ENCODE measurements around the gene PROM2.

Gene PROM2

GRCh38 chr2:95287806-95288205 is 13.6 kb downstream of the PROM2 start:
- no peak for TF ChIP-seq ZNF274 (IDR thresholded peaks at IDR 0.05; ENCODE audit: low read depth, low read length)
- no peak overlapping the region for H3K4me3 ChIP-seq (ENCODE audit: low read length)

DNA sequence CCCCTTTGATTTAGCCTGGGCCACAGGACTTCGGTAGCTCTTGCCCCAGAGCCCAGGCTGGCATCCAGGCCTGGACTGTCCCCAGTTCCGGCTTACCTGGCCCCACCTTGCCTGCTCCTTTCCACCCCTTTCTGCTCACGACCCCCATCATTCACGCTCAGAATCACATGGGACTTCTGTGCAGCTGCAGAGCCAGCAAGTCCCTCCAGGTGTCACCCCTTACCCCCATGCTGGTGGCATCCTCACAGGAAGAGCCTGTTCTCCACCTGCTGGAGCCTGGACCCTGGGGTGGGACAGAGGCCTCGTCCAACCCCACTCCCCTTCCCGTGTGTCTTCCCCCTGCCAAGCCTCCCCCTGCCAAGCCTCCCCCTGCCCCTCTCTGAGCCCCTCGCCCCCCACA is 15.0 kb downstream of the PROM2 start:
- TF ChIP-seq ZNF274 (IDR thresholded peaks at IDR 0.05; ENCODE audit: low read depth, low read length) = no peak
- H3K4me3 ChIP-seq (ENCODE audit: low read length) = no peak overlapping the region

- no peak overlapping the region for H3K4me3 ChIP-seq (ENCODE audit: low read length)
- no peak for TF ChIP-seq ZNF274 (IDR thresholded peaks at IDR 0.05; ENCODE audit: low read depth, low read length)
Observed at GRCh38 chr2:95291222-95291621, 17.0 kb downstream of the PROM2 start.

DNA sequence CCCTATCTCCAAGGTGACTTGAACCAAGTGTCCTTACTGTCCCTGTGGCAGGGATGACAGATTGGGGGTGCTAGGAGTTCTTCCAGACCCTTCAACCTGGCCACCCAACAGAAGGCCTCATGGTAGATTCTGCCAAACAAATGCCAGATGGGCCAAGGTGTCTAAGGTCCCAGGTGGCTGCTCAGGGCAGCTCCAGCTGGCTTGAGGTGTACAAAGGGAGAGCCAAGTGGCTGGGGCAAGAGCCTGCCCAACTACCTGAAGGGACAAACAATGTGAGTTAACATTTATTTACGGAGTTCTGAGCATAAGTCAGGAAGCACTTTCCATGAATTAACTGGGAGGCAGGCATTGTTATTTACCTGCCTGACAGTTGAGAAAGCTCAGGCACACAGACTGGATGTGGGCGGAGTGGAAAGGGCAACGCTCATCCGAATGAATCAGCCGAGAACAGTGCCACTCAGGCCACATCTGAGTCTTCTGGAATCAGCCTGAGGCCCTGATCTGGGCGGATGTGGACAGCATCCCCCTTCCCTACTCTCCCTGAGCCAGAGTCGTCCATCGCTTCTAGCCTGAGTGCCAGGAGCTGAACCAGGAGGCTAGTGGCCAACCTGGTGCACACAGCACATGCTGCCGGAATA is 18.5 kb downstream of the PROM2 start:
- TF ChIP-seq ZNF274 (IDR thresholded peaks at IDR 0.05; ENCODE audit: low read depth, low read length) = no peak
- H3K4me3 ChIP-seq (ENCODE audit: low read length) = no peak overlapping the region

GRCh38 chr2:95294579-95295250 is 20.5 kb downstream of the PROM2 start:
- no peak for TF ChIP-seq ZNF274 (IDR thresholded peaks at IDR 0.05; ENCODE audit: low read depth, low read length)
- H3K4me3 ChIP-seq (ENCODE audit: low read length) = no peak overlapping the region

DNA sequence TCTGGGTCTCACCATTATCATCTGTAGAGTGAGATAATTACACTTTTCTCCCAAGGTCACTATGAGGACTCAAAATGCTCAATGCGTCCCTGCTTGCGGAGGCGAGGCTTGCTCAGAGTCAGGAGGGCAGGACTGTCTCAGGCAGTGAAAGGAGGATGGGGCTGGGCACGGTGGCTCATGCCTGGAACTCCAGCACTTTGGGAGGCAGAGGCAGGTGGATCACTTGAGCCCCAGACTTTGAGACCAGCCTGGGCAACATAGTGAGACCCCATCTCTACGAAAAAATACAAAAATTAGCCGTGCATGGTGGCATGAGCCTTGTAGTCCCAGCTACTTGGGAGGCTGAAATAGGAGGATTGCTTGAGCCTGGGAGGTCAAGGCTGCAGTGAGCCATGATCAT is 21.1 kb downstream of the PROM2 start:
- TF ChIP-seq ZNF274 (IDR thresholded peaks at IDR 0.05; ENCODE audit: low read depth, low read length) = no peak
- H3K4me3 ChIP-seq (ENCODE audit: low read length) = no peak overlapping the region

DNA sequence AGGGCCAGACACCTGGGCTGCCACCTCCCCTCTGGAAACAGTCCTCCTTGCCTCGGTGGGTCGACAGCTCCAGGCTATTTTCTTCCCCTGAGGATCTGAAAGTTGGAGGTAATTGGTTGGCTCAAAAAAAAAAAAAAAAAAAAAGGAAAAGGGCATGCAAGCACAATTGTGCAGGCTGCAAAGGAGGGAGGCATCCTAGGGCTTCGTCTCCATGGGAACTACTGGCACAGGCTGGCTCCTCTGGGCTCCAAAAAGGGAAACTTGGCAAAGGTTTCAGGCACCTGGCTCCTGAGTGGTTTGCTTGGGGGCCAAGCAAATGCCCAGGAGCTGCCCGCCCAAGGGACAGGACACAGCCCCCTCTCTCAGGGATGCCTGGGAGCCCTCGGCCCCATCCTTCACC is 21.8 kb downstream of the PROM2 start:
- H3K4me3 ChIP-seq (ENCODE audit: low read length) = no peak overlapping the region
- TF ChIP-seq ZNF274 (IDR thresholded peaks at IDR 0.05; ENCODE audit: low read depth, low read length) = no peak

DNA sequence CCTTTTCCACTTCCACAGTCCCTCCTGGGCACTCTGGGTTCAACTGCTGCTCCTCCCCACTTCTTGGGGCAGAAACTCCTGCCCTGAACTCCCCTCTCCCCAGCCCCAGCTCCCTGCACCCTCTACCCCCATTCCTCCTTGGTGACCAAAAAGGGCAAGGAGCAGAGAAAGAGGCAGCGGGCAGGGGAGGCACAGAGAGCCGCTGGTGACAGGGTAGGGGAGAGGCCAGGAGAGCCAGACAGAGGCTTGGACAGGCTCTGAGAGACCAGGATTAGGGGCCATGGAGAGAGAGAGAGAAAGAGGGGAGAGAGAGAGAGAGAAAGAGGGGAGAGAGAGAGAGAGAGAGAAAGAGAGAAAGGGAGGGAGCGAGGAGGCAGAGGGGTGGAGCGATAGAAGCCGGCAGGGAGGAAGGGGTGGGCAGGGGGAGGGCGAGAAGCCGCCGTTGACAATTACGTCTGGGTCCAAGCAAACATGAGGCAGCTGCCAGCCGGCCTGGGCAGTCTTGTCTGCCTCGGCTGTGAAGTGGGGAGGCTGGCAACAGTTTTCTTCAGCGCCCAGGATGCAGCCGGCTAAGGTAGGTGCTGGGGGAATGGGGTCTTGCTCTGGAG is 22.7 kb downstream of the PROM2 start, which contains the start of gene KCNIP3:
Gene KCNIP3, plus strand, starts transcription at position 468 of the 608 bp plus-strand sequence. Its CDS starts 92 bp downstream, at position 560.
- TF ChIP-seq ZNF274 (IDR thresholded peaks at IDR 0.05; ENCODE audit: low read depth, low read length) = no peak
- H3K4me3 ChIP-seq (ENCODE audit: low read length) = no peak within 1 kb of the TSS

- no peak overlapping the region for H3K4me3 ChIP-seq (ENCODE audit: low read length)
- TF ChIP-seq ZNF274 (IDR thresholded peaks at IDR 0.05; ENCODE audit: low read depth, low read length) = no peak
Observed at GRCh38 chr2:95297639-95298395, 23.6 kb downstream of the PROM2 start.

- H3K4me3 ChIP-seq (ENCODE audit: low read length) = no peak overlapping the region
- TF ChIP-seq ZNF274 (IDR thresholded peaks at IDR 0.05; ENCODE audit: low read depth, low read length) = no peak
Observed at GRCh38 chr2:95298486-95299111, 24.4 kb downstream of the PROM2 start.

DNA sequence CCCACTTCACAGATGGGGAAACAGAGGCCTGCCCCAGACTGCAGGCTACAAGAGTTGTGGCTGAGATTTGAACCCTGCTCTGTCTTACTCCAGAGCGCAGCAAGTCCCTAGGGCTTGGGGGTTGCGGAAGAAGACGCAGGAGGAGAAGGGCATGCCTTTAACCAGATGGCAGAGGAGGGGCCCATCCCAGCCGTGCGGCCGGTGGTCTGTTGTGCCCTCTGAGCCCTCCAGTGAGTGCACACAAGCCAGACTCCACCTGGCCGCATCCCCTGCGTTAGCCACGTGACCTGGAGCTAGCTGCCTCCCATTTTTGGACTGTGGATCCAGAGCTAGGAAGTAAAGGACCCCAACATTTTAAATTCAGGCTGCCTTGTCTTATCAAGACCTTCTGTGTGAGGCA is 25.7 kb downstream of the PROM2 start:
- no peak for TF ChIP-seq ZNF274 (IDR thresholded peaks at IDR 0.05; ENCODE audit: low read depth, low read length)
- no peak overlapping the region for H3K4me3 ChIP-seq (ENCODE audit: low read length)

DNA sequence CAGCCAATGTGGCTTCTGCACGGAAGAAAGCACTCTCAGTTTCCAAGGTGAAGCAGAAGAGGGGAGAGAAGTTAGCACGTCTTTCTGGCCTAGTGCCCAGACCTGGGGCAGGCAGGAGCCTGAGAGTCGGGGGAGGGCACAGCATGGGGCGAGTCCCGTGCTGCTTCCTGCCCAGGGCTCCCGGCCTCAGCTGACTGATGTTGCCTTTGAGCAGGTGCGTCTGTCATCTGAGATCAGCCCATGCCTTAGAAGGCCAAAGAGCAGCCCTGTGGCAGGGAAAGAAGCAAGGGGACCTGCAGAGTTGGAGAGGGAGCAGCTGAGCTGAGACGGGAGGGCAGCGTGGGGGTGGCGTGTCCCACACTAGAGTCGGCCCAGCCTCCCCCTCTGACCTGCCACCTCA is 26.2 kb downstream of the PROM2 start:
- H3K4me3 ChIP-seq (ENCODE audit: low read length) = no peak overlapping the region
- TF ChIP-seq ZNF274 (IDR thresholded peaks at IDR 0.05; ENCODE audit: low read depth, low read length) = no peak

GRCh38 chr2:95301186-95301585 is 26.9 kb downstream of the PROM2 start:
- TF ChIP-seq ZNF274 (IDR thresholded peaks at IDR 0.05; ENCODE audit: low read depth, low read length) = no peak

More at GRCh38 chr2:95301186-95301585, 26.9 kb downstream of the PROM2 start:
- no peak overlapping the region for H3K4me3 ChIP-seq (ENCODE audit: low read length)
